Vagina (tissue), 2 donors: ENCODE measurements around the gene NQO1.

Experiments used
- POLR2AphosphoS5 ChIP-seq, 2 donors: sonication (generic); formaldehyde crosslinking; IDR thresholded peaks; one replicate each; pipeline ENCODE4 v1.9.0; 2017; ENCODE audit warnings: antibody characterized with exemption in 2 of 2, mild to moderate bottlenecking in 2 of 2, low read depth in 1 of 2; ENCODE audit not compliant: insufficient read depth in 1 of 2
- TF ChIP-seq, protein P1 (sequence below), 3 experiments: fragments of 450-650 bp in 2 of 3; fragments of 200-600 bp in 1 of 3; sonication (generic) in 1 of 3; IDR thresholded peaks; one replicate each; pipeline ENCODE4 v1.5.1; 2017 to 2019; ENCODE audit warnings: antibody characterized with exemption in 3 of 3, mild to moderate bottlenecking in 2 of 3, moderate library complexity in 2 of 3

DNA sequence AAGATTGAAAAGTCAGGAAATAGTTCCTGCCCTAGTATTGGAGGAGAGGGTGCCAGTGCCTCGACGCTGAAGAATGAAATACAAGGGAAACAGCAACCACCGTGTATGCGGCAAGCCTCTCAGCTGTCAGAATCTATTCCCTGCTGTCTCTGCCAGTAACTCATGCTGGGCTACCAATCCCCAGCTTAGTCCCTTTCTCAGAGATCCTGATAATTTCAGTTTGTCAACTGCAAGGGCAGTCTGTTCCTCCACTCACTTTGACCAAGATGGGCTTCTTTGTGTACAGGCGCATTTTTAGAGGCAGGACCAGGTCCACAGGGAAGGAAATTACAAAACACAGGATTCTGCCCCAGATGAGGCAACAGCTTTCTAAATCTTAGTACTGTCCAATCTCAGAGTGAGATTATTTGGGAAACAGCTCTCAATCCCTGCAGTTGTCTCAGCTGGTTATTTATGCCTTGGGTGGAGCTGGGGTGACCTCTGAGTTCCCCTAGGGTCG lies 1.3 kb downstream of the NQO1 start:
- TF ChIP-seq, protein P1, sequence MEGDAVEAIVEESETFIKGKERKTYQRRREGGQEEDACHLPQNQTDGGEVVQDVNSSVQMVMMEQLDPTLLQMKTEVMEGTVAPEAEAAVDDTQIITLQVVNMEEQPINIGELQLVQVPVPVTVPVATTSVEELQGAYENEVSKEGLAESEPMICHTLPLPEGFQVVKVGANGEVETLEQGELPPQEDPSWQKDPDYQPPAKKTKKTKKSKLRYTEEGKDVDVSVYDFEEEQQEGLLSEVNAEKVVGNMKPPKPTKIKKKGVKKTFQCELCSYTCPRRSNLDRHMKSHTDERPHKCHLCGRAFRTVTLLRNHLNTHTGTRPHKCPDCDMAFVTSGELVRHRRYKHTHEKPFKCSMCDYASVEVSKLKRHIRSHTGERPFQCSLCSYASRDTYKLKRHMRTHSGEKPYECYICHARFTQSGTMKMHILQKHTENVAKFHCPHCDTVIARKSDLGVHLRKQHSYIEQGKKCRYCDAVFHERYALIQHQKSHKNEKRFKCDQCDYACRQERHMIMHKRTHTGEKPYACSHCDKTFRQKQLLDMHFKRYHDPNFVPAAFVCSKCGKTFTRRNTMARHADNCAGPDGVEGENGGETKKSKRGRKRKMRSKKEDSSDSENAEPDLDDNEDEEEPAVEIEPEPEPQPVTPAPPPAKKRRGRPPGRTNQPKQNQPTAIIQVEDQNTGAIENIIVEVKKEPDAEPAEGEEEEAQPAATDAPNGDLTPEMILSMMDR (IDR thresholded peaks at IDR 0.05): no peak
- TF ChIP-seq POLR2AphosphoS5 (IDR thresholded peaks at IDR 0.05; ENCODE audit: insufficient read depth in 1 of 2, low read depth in 1 of 2): no peak
